ENCODE results near the gene RTRAF. TPM values are rescaled to one million over a fixed set of nuclear protein-coding genes. Genes with fewer than 3 reads are reported as not detected.

The RTRAF gene
- total RNA-seq, 2 experiments from 2014 or later, result 213 to 244 TPM

DNA sequence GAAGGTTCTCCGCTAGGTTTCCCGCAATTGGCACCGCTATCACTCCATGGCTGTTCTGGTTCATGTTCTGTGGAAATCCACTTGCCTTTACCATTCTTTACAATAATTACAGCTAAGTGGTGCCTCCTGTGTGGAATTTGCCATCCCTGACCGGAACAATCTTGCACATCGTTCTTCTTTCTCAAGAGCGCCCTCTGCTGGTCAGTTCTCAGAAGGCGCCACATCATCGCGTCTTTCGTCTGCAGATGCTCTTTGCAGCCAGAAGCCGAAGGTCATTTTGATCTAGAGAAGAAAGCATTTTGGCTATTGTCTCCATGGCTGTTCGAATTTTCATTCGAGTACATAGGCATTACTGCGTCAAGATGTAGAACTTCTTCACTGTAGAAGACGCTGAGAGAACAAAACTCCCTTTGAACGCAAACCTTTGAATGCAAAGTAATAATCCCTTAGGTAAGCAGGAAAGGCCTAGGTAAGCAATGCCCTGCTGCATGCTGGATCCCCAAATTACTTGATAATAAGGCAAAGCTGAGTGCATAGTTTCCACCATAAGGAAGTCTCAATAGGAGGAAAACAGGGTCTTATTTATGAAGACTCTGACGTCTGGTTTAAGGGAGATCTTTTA is 10.1 kb upstream of the RTRAF start:
- no TSS peak for BruUV-seq (replicated peaks)
- H3K27ac ChIP-seq (ENCODE audit: low read depth, low read length, poor library complexity, severe bottlenecking), result no peak overlapping the region
- CTCF ChIA-PET (ENCODE audit: unreplicated experiment), result no interaction called here
- POLR2A ChIA-PET, result interaction anchor here (1.1 to 1.3 kb wide), 2 partner anchors 14 to 144 kb away, joined by 3 to 4 read pairs; no protein-coding TSS in a partner anchor
- no peaks in the 10 kb centered on the region for H4K20me1 ChIP-seq (ENCODE audit: insufficient read depth, low read length)
- no peak overlapping the region for H3K4me3 ChIP-seq (ENCODE audit: low read depth, low read length, poor library complexity, severe bottlenecking)
- no peaks in the 10 kb centered on the region for H3K4me1 ChIP-seq (ENCODE audit: insufficient read depth, low read length, poor library complexity, severe bottlenecking)
- DNase-seq (ENCODE audit: low spot score), result peak; percentile 73
- H2AFZ ChIP-seq (ENCODE audit: low read length), result no peak overlapping the region; the same call in 1 of the 2 replicates
- H3K9me3 ChIP-seq (ENCODE audit: low read length), result no peaks in the 10 kb centered on the region
- intact Hi-C loops (cut with micrococcal nuclease; ENCODE audit: unreplicated experiment), result loop anchor here (1.0 to 5.0 kb wide), 3 partner anchors 134 to 199 kb away; no protein-coding TSS in a partner anchor
- H3K9me2 ChIP-seq (ENCODE audit: insufficient read depth, low read length), result no peaks in the 10 kb centered on the region
- TF ChIP-seq CTCF (conservative IDR thresholded peaks at IDR 0.05; ENCODE audit: low read length) (peak; percentile 98), EZH2phosphoT487 (IDR thresholded peaks at IDR 0.05; ENCODE audit: borderline replicate concordance, low read depth, low read length) (no peak)
- H3K4me2 ChIP-seq (ENCODE audit: low read length), result no peak overlapping the region
- H3K79me2 ChIP-seq (ENCODE audit: insufficient read depth, low read depth, low read length), result no peaks in the 10 kb centered on the region
- H3K36me3 ChIP-seq (ENCODE audit: insufficient read depth, low read length), result no peaks in the 10 kb centered on the region

GRCh38 chr14:51981218-51981854 is 8.0 kb upstream of the RTRAF start:
- Histone ChIP-seq H3K9me2 (ENCODE audit: insufficient read depth, low read length) (no peaks in the 10 kb centered on the region), H3K9me3 (ENCODE audit: low read length) (no peaks in the 10 kb centered on the region), H3K4me3 (ENCODE audit: low read depth, low read length, poor library complexity, severe bottlenecking) (no peak overlapping the region), H3K4me1 (ENCODE audit: insufficient read depth, low read length, poor library complexity, severe bottlenecking) (no peaks in the 10 kb centered on the region), H3K36me3 (ENCODE audit: insufficient read depth, low read length) (no peaks in the 10 kb centered on the region), H3K79me2 (ENCODE audit: insufficient read depth, low read depth, low read length) (no peaks in the 10 kb centered on the region), H2AFZ (ENCODE audit: low read length) (no peak overlapping the region), H3K27ac (ENCODE audit: low read depth, low read length, poor library complexity, severe bottlenecking) (no peak overlapping the region), H3K4me2 (ENCODE audit: low read length) (no peak overlapping the region), H4K20me1 (ENCODE audit: insufficient read depth, low read length) (no peaks in the 10 kb centered on the region)
- TF ChIP-seq EZH2phosphoT487 (IDR thresholded peaks at IDR 0.05; ENCODE audit: borderline replicate concordance, low read depth, low read length) (no peak), CTCF (conservative IDR thresholded peaks at IDR 0.05; ENCODE audit: low read length) (no peak)
- no peak for DNase-seq (ENCODE audit: low spot score)
- CTCF ChIA-PET (ENCODE audit: unreplicated experiment), result no interaction called here
- POLR2A ChIA-PET, result interaction anchor here (0.5 kb wide), 1 partner anchor 528 kb away, joined by 3 read pairs; no protein-coding TSS in a partner anchor
- no TSS peak for BruUV-seq (replicated peaks)
- intact Hi-C loops (cut with micrococcal nuclease; ENCODE audit: unreplicated experiment), result no loop called here

DNA sequence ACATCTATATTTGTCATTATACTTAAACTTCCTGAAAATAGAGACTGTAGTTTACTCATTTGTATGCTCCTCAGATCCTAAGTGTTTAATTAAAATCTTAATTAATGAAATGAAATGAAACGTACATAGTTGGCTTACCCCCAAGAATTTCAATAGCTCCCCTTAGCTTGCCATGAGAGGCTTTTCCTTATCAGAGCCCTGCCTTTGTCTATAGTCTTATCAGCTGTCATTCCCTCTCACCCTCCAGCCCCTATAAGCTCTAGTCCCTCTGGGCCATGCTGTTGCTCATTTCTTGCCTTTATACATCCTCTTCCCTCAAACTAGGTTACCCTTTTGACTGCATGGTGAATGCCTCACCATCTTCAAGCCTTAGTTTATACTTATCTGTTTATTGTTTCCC is 1.1 kb upstream of the RTRAF start:
- no peaks in the 10 kb centered on the region for H3K9me2 ChIP-seq (ENCODE audit: insufficient read depth, low read length)
- peaks cover 15% of the 10 kb centered on the region; the same call in 1 of the 2 replicates for H4K20me1 ChIP-seq (ENCODE audit: insufficient read depth, low read length)
- peaks cover 24% of the 10 kb centered on the region for H3K4me1 ChIP-seq (ENCODE audit: insufficient read depth, low read length, poor library complexity, severe bottlenecking)
- H3K79me2 ChIP-seq (ENCODE audit: insufficient read depth, low read depth, low read length), result peaks cover 38% of the 10 kb centered on the region
- H3K9me3 ChIP-seq (ENCODE audit: low read length), result no peaks in the 10 kb centered on the region
- H3K4me3 ChIP-seq (ENCODE audit: low read depth, low read length, poor library complexity, severe bottlenecking), result peak overlapping the region; percentile 97
- H3K27ac ChIP-seq (ENCODE audit: low read depth, low read length, poor library complexity, severe bottlenecking), result no peak overlapping the region
- TF ChIP-seq CTCF (conservative IDR thresholded peaks at IDR 0.05; ENCODE audit: low read length) (no peak), EZH2phosphoT487 (IDR thresholded peaks at IDR 0.05; ENCODE audit: borderline replicate concordance, low read depth, low read length) (no peak)
- DNase-seq (ENCODE audit: low spot score), result no peak
- intact Hi-C loops (cut with micrococcal nuclease; ENCODE audit: unreplicated experiment), result loop anchor here (5.0 kb wide), 1 partner anchor 126 kb away; the partner anchor contains the start of gene GNG2
- H2AFZ ChIP-seq (ENCODE audit: low read length), result peak overlapping the region; percentile 78; the same call in 1 of the 2 replicates
- CTCF ChIA-PET (ENCODE audit: unreplicated experiment), result no interaction called here
- BruUV-seq (replicated peaks), result no TSS peak
- POLR2A ChIA-PET, result interaction anchor here (0.9 kb wide), 1 partner anchor 57 kb away, joined by 5 read pairs; no protein-coding TSS in a partner anchor
- peaks cover 26% of the 10 kb centered on the region for H3K36me3 ChIP-seq (ENCODE audit: insufficient read depth, low read length)
- H3K4me2 ChIP-seq (ENCODE audit: low read length), result peak overlapping the region; percentile 89

All from OCI-LY7 (cell line).